GM20000 (cell line): ENCODE results near the gene EFHC1.

Experiments used
- DNase-seq: peaks from one replicate; pipeline ENCODE4 v3.0.0; 2012; ENCODE audit warnings: low spot score
- TF ChIP-seq, protein P1 (sequence below): IDR thresholded peaks from 2 replicates; pipeline ENCODE4 v1.5.1; 2012; ENCODE audit warnings: mild to moderate bottlenecking, control low read depth; ENCODE audit errors: extremely low read depth, missing control alignments

The EFHC1 gene

DNA sequence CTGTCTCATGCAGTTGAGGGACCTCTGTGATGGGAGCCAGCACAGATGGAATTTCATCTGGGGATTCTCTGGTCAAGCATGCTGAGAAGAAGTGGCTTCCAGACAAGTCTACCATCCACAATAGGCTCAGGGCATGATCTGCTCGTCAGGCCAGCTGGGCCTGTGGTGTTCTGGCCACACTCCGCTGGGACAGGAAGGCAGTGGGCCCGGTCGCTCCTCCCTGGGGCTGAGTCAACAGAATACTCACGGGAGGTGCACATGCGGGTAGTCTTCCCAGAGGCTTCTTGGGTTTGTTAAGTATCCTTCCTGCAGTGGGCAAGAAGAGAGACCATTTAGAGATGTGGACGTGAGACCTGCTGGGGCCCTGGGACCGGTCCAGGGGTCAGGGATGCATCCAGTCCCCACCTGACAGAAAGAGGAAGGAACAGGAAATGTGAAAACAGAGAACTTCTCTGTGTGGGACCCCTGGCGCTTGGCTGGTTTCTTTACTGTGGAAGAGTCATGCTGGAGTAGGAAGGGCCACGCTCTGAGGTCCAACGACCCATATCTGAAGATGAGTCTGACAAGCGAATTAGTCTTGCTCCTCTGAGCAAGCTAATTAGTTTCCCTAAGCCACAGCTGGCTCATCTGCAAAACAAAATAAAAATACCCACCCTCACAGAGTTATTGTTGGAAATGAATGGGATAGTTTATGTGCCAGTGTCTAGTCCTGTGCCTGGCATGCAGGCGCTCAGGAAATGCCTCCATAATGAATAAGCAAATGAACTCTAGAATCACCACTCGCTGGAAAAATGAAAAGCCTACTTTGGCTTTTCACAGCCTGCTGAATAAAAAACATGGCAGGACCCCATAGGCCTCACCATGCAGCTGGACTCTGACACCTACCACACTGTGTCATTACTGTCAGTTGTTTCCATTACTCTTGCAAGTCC, 89.4 kb downstream of the EFHC1 start:
- TF ChIP-seq, protein P1, sequence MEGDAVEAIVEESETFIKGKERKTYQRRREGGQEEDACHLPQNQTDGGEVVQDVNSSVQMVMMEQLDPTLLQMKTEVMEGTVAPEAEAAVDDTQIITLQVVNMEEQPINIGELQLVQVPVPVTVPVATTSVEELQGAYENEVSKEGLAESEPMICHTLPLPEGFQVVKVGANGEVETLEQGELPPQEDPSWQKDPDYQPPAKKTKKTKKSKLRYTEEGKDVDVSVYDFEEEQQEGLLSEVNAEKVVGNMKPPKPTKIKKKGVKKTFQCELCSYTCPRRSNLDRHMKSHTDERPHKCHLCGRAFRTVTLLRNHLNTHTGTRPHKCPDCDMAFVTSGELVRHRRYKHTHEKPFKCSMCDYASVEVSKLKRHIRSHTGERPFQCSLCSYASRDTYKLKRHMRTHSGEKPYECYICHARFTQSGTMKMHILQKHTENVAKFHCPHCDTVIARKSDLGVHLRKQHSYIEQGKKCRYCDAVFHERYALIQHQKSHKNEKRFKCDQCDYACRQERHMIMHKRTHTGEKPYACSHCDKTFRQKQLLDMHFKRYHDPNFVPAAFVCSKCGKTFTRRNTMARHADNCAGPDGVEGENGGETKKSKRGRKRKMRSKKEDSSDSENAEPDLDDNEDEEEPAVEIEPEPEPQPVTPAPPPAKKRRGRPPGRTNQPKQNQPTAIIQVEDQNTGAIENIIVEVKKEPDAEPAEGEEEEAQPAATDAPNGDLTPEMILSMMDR, result no peak
- no peak for DNase-seq

DNA sequence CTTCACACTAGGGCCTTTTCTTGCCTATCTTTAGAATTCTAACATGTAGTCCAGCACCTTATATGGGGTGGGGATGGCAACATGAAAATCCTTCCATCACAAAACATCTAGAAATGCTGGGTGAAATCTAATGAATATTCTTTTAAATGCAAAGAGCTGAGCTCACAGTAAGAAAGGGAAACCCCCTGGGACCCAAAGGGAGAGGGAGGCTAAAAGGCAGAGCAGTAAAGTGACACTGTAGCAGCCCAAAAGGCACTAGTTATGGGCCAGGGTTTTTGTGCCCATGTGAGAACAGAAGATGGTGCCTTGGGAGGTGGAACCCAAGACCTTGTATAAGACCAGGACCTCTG, 90.0 kb downstream of the EFHC1 start:
- no peak for DNase-seq
- TF ChIP-seq, protein P1, result no peak

DNA sequence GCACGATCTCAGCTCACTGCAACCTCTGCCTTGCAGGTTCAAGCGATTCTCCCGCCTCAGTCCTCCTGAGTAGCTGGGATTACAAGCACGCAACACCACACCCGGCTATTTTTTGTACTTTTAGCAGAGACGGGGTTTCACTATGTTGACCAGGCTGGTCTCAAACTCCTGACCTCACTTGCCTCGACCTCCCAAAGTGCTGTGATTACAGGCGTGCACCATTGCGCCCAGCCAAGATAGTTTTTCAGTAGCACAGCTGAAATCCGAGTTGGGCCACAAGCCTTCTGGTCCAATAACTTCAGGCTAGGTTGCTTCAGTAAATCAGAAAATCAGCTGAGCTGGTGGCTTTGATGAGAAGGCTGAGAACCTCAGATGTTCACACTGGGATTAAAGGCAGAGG, 91.0 kb downstream of the EFHC1 start:
- TF ChIP-seq, protein P1, result no peak
- DNase-seq, result no peak

DNA sequence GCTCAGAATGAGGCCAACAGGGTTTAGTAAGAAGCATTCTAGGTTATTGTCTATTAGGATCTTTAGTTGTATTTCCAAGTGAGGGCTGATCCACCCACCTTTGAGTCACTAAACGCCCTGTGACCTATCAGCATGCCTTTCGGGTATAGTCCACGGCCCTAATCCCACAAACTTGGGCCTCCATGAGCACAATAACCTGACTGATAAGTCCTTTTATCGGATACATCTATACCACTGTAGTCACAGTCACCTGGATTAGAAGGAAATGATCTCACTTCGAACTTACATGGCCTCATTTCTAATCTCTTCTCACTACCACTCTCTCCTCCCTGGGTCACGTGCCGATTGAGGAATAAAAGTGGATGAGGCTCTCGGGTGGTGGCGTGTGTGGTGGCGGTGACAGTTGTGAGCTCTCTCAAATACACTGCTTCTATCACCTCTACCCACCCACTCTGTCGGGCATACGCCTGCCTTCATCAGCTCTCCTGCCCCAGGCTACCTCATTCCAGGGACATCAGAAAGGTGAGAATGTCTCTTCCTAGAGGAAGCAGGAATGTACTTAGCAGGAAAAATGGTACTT, 91.5 kb downstream of the EFHC1 start:
- DNase-seq, result no peak
- TF ChIP-seq, protein P1, result no peak

DNA sequence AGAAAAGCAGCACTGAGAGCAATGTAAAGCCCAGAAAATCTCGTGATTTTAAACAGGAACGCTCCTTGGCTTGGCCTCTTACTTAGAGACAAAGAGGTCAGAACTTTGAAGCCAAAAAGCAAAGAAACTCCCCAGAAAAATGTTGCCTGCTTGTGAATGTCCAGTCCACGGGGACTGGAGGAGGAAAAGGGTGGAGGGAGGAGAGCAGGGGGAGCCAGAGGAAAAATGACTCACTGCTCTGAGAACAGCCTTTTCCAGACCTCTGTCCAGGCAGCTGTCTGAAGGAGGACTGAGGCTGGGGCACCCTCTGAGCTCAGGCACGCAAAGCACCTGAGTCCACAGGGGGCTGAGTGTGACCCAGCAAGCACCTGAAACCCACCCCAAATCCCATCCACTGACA, 92.1 kb downstream of the EFHC1 start:
- TF ChIP-seq, protein P1, result no peak

DNA sequence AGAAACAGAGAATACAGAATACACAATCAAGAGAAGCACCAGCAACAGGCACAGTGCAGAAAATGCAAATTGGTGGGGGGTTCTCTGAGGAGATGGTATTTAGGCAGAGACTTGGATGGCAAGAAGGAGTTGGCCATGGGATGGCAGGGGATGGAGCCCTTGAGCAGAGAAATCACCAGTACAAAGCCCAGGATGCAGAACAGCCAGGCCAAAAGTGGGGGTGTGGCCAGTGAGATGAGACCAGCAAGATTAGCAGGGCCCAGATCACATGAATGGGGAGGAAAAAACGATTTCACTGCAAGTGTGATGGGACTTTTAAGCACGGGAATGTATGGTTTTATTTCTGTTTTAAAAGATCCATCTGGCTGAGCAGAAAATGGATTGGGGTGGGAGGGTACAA, 93.3 kb downstream of the EFHC1 start:
- TF ChIP-seq, protein P1, result no peak
- DNase-seq, result no peak

More for the DNA sequence above, 92.1 kb downstream of the EFHC1 start:
- DNase-seq, result no peak

DNA sequence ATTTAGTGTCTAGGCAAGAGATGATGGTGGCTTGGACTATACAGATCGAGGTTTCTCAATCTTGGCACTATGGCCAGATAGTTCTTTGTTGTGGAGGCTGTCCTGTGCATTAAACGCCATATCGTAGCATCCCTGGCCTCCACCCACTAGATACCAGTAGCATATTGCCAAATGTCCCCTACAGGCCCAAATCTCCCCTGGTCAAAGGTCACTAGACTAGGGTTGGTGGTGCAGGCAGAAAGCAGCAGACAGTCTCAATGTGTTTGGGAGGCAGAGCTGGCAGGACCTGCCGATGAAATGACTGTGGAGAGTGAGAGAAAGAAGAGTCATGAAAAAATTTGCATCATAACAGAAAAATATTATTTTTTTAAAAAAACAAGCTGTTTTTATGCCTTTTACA, 93.8 kb downstream of the EFHC1 start:
- TF ChIP-seq, protein P1, result no peak
- no peak for DNase-seq
